Erythroblast (primary cell): ENCODE measurements around the gene RLF.

ENCODE experiments used
- DNase-seq, 2 experiments: peaks; one replicate each; lab custom pipeline; 2025; lab: John Stamatoyannopoulos, UW
- GATA1 ChIP-seq: IDR thresholded peaks from 2 replicates; pipeline ENCODE4 v1.6.1; 2011; ENCODE audit warnings: low read depth, mild to moderate bottlenecking, control low read depth, low read length, moderate library complexity
- POLR2A ChIP-seq: IDR thresholded peaks from 2 replicates; pipeline ENCODE4 v1.6.1; 2011; ENCODE audit warnings: mild to moderate bottlenecking, low read length

Gene RLF

GRCh38 chr1:40257688-40258444 lies 96.7 kb downstream of the RLF start, which contains the start of gene ZMPSTE24:
Gene ZMPSTE24, plus strand, starts transcription at chr1:40258236. Its CDS starts 36 bp downstream, at chr1:40258272.
- TF ChIP-seq POLR2A = peak; percentile 93
- no peak for TF ChIP-seq GATA1

GRCh38 chr1:40258445-40258769 lies 97.2 kb downstream of the RLF start:
- TF ChIP-seq POLR2A (no peak), GATA1 (no peak)
- DNase-seq = no peak

More at GRCh38 chr1:40257688-40258444, 96.7 kb downstream of the RLF start, which contains the start of gene ZMPSTE24:
- DNase-seq = peak; percentile 99

GRCh38 chr1:40264354-40264781 lies 103.2 kb downstream of the RLF start:
- DNase-seq = peak in 1 of 2 experiments; percentile 28
- no peak for TF ChIP-seq POLR2A
- TF ChIP-seq GATA1 = no peak

GRCh38 chr1:40265298-40265697 lies 104.1 kb downstream of the RLF start:
- no peak for DNase-seq
- TF ChIP-seq GATA1 (no peak), POLR2A (no peak)

GRCh38 chr1:40265919-40266318 lies 104.7 kb downstream of the RLF start:
- TF ChIP-seq POLR2A = no peak

GRCh38 chr1:40266786-40267535 lies 105.8 kb downstream of the RLF start:
- no peak for DNase-seq
- TF ChIP-seq GATA1 (no peak), POLR2A (no peak)

More at GRCh38 chr1:40265919-40266318, 104.7 kb downstream of the RLF start:
- DNase-seq = no peak

GRCh38 chr1:40267767-40268187 lies 106.6 kb downstream of the RLF start:
- no peak for TF ChIP-seq GATA1
- no peak for TF ChIP-seq POLR2A
- peak; percentile 15 to 16 for DNase-seq

- TF ChIP-seq GATA1 (no peak), POLR2A (no peak)
- no peak for DNase-seq
These were observed 107.0 kb downstream of the RLF start for GRCh38 chr1:40268211-40268610.

- TF ChIP-seq POLR2A = no peak
- TF ChIP-seq GATA1 = no peak
- no peak for DNase-seq
These were observed 109.1 kb downstream of the RLF start for GRCh38 chr1:40270152-40270834.

GRCh38 chr1:40272653-40273213 lies 111.5 kb downstream of the RLF start:
- no peak for TF ChIP-seq GATA1
- no peak for TF ChIP-seq POLR2A
- DNase-seq = no peak

GRCh38 chr1:40273547-40274166 lies 112.5 kb downstream of the RLF start:
- no peak for DNase-seq
- no peak for TF ChIP-seq GATA1

- DNase-seq = no peak
- TF ChIP-seq GATA1 (no peak), POLR2A (no peak)
These were observed 113.1 kb downstream of the RLF start for GRCh38 chr1:40274331-40274730.

GRCh38 chr1:40276122-40276521 lies 114.9 kb downstream of the RLF start:
- no peak for DNase-seq
- TF ChIP-seq POLR2A = no peak
- TF ChIP-seq GATA1 = no peak

- no peak for DNase-seq
- TF ChIP-seq GATA1 (no peak), POLR2A (no peak)
These were observed 120.7 kb downstream of the RLF start for GRCh38 chr1:40281853-40282252.
